Effector memory CD4-positive, alpha-beta T cell (primary cell): ENCODE measurements around the gene MAN1A2.
A peak's percentile ranks its signal among the peaks of the same experiment; 100 is the strongest.

ENCODE experiments used
- DNase-seq, 3 donors: peaks; one replicate each; pipeline ENCODE4 v3.0.0-alpha.2; 2020
- H3K27ac ChIP-seq: 2 replicates; pipeline ENCODE4 v1.7.0; 2013; ENCODE audit warnings: mild to moderate bottlenecking, low read length, moderate library complexity; ENCODE audit not compliant: insufficient read depth, poor library complexity, severe bottlenecking
- H3K27me3 ChIP-seq: replicated peaks from 2 replicates; pipeline ENCODE4 v1.7.0; 2013; ENCODE audit warnings: mild to moderate bottlenecking, low read length; ENCODE audit not compliant: insufficient read depth, control insufficient read depth, poor library complexity, severe bottlenecking
- H3K36me3 ChIP-seq: 2 replicates; pipeline ENCODE4 v1.7.0; 2013; ENCODE audit warnings: mild to moderate bottlenecking, low read length, moderate library complexity; ENCODE audit not compliant: control insufficient read depth, insufficient read depth
- H3K4me1 ChIP-seq: 2 replicates; pipeline ENCODE4 v1.7.0; 2013; ENCODE audit warnings: low read length, mild to moderate bottlenecking; ENCODE audit not compliant: control insufficient read depth, insufficient read depth, poor library complexity, severe bottlenecking
- H3K4me3 ChIP-seq: 2 replicates; pipeline ENCODE4 v1.7.0; 2013; ENCODE audit warnings: low read length, low read depth, mild to moderate bottlenecking; ENCODE audit not compliant: insufficient read depth, poor library complexity, severe bottlenecking
- H3K9me3 ChIP-seq: 2 replicates; pipeline ENCODE4 v1.7.0; 2013; ENCODE audit warnings: mild to moderate bottlenecking, low read length, moderate library complexity; ENCODE audit not compliant: control insufficient read depth

The MAN1A2 gene

GRCh38 chr1:117512728-117513321, 145.6 kb downstream of the MAN1A2 start:
- Histone ChIP-seq H3K9me3 (no peaks in the 10 kb centered on the region), H3K27me3 (no peaks in the 10 kb centered on the region), H3K4me1 (no peaks in the 10 kb centered on the region), H3K27ac (no peak overlapping the region), H3K4me3 (no peak overlapping the region), H3K36me3 (peaks cover 8% of the 10 kb centered on the region)
- DNase-seq, result no peak

- Histone ChIP-seq H3K27ac (no peak overlapping the region), H3K27me3 (no peaks in the 10 kb centered on the region), H3K4me3 (no peak overlapping the region), H3K36me3 (peaks cover 4% of the 10 kb centered on the region), H3K9me3 (no peaks in the 10 kb centered on the region), H3K4me1 (no peaks in the 10 kb centered on the region)
- DNase-seq, result no peak
These were observed 155.9 kb downstream of the MAN1A2 start for GRCh38 chr1:117523111-117523510.

GRCh38 chr1:117527074-117527473, 159.8 kb downstream of the MAN1A2 start:
- Histone ChIP-seq H3K27me3 (no peaks in the 10 kb centered on the region), H3K27ac (no peak overlapping the region), H3K4me1 (no peaks in the 10 kb centered on the region), H3K9me3 (no peaks in the 10 kb centered on the region), H3K36me3 (peaks cover 4% of the 10 kb centered on the region), H3K4me3 (no peak overlapping the region)
- no peak for DNase-seq

GRCh38 chr1:117527566-117528102, 160.4 kb downstream of the MAN1A2 start:
- no peak overlapping the region for H3K4me3 ChIP-seq
- DNase-seq, result no peak
- H3K9me3 ChIP-seq, result no peaks in the 10 kb centered on the region
- H3K36me3 ChIP-seq, result peaks cover 4% of the 10 kb centered on the region
- no peaks in the 10 kb centered on the region for H3K4me1 ChIP-seq
- no peaks in the 10 kb centered on the region for H3K27me3 ChIP-seq
- H3K27ac ChIP-seq, result no peak overlapping the region

- DNase-seq, result no peak
- Histone ChIP-seq H3K9me3 (no peaks in the 10 kb centered on the region), H3K27me3 (no peaks in the 10 kb centered on the region), H3K4me3 (no peak overlapping the region), H3K4me1 (no peaks in the 10 kb centered on the region), H3K27ac (no peak overlapping the region), H3K36me3 (peaks cover 4% of the 10 kb centered on the region)
These were observed 162.4 kb downstream of the MAN1A2 start for GRCh38 chr1:117529683-117530082.

- H3K27ac ChIP-seq, result no peak overlapping the region
- H3K27me3 ChIP-seq, result no peaks in the 10 kb centered on the region
- H3K4me1 ChIP-seq, result no peaks in the 10 kb centered on the region
- H3K9me3 ChIP-seq, result no peaks in the 10 kb centered on the region
- no peak overlapping the region for H3K4me3 ChIP-seq
- DNase-seq, result no peak
- no peaks in the 10 kb centered on the region for H3K36me3 ChIP-seq
These were observed 164.0 kb downstream of the MAN1A2 start for GRCh38 chr1:117531222-117531621.

- peaks cover 3% of the 10 kb centered on the region for H3K4me1 ChIP-seq
- H3K36me3 ChIP-seq, result no peaks in the 10 kb centered on the region
- H3K27ac ChIP-seq, result no peak overlapping the region
- no peaks in the 10 kb centered on the region for H3K9me3 ChIP-seq
- peak in 2 of 3 donors; percentile 14 to 22 for DNase-seq
- H3K4me3 ChIP-seq, result no peak overlapping the region
- no peaks in the 10 kb centered on the region for H3K27me3 ChIP-seq
These were observed 167.8 kb downstream of the MAN1A2 start for GRCh38 chr1:117534995-117535467.

GRCh38 chr1:117535821-117536220, 168.6 kb downstream of the MAN1A2 start:
- peaks cover 3% of the 10 kb centered on the region for H3K4me1 ChIP-seq
- no peak for DNase-seq
- no peaks in the 10 kb centered on the region for H3K36me3 ChIP-seq
- H3K9me3 ChIP-seq, result no peaks in the 10 kb centered on the region
- H3K27me3 ChIP-seq, result no peaks in the 10 kb centered on the region
- no peak overlapping the region for H3K4me3 ChIP-seq
- no peak overlapping the region for H3K27ac ChIP-seq

- H3K9me3 ChIP-seq, result no peaks in the 10 kb centered on the region
- no peaks in the 10 kb centered on the region for H3K36me3 ChIP-seq
- H3K27me3 ChIP-seq, result no peaks in the 10 kb centered on the region
- peaks cover 3% of the 10 kb centered on the region for H3K4me1 ChIP-seq
- no peak overlapping the region for H3K27ac ChIP-seq
- DNase-seq, result no peak
- no peak overlapping the region for H3K4me3 ChIP-seq
These were observed 170.2 kb downstream of the MAN1A2 start for GRCh38 chr1:117537291-117537920.

- DNase-seq, result no peak
- no peak overlapping the region for H3K27ac ChIP-seq
- H3K27me3 ChIP-seq, result no peaks in the 10 kb centered on the region
- H3K4me3 ChIP-seq, result no peak overlapping the region
- no peaks in the 10 kb centered on the region for H3K36me3 ChIP-seq
- no peaks in the 10 kb centered on the region for H3K9me3 ChIP-seq
- H3K4me1 ChIP-seq, result peaks cover 3% of the 10 kb centered on the region
These were observed 173.3 kb downstream of the MAN1A2 start for GRCh38 chr1:117540532-117540931.
